Neural progenitor cell (in vitro differentiated cells): Measurements from ENCODE around the gene ZNF37A. TPM values are rescaled to one million over a fixed set of nuclear protein-coding genes. Genes with fewer than 3 reads are reported as not detected.

ENCODE experiments used
- DNase-seq: peaks from one replicate; pipeline ENCODE4 v3.0.0-alpha.2; 2016; ENCODE audit warnings: low spot score
- H2AFZ ChIP-seq: fragments of 200-600 bp; sonication (generic); replicated peaks from 2 replicates; pipeline ENCODE4 v1.6.1; 2016; ENCODE audit warnings: antibody characterized with exemption
- H3F3A ChIP-seq: fragments of 200-600 bp; sonication (generic); 2 replicates; pipeline ENCODE4 v1.6.1; 2016; ENCODE audit warnings: antibody characterized with exemption, low read depth
- H3K27ac ChIP-seq: fragments of 200-600 bp; sonication (generic); 2 replicates; pipeline ENCODE4 v1.5.1; 2016; ENCODE audit warnings: mild to moderate bottlenecking
- H3K27me3 ChIP-seq: fragments of 200-600 bp; sonication (generic); 2 replicates; pipeline ENCODE4 v1.6.1; 2016; ENCODE audit warnings: mild to moderate bottlenecking, moderate library complexity
- H3K36me3 ChIP-seq: fragments of 200-600 bp; sonication (generic); 2 replicates; pipeline ENCODE4 v1.5.1; 2016
- H3K4me1 ChIP-seq: fragments of 200-600 bp; sonication (generic); 2 replicates; pipeline ENCODE4 v1.6.1; 2016; ENCODE audit warnings: mixed run types
- H3K4me2 ChIP-seq: fragments of 200-600 bp; sonication (generic); 2 replicates; pipeline ENCODE4 v1.6.1; 2016
- H3K4me3 ChIP-seq: fragments of 200-600 bp; sonication (generic); 2 replicates; pipeline ENCODE4 v1.5.1; 2016
- H3K79me2 ChIP-seq: fragments of 200-600 bp; sonication (generic); 2 replicates; pipeline ENCODE4 v1.6.1; 2016; ENCODE audit warnings: low read depth
- H3K9ac ChIP-seq: fragments of 200-600 bp; sonication (generic); 2 replicates; pipeline ENCODE4 v1.6.1; 2016
- H3K9me3 ChIP-seq: fragments of 200-600 bp; sonication (generic); 2 replicates; pipeline ENCODE4 v1.5.1; 2016; ENCODE audit warnings: low read depth
- H4K20me1 ChIP-seq: fragments of 200-600 bp; sonication (generic); 2 replicates; pipeline ENCODE4 v1.6.1; 2016; ENCODE audit warnings: low read depth
- H3K27ac Mint-ChIP-seq: 3 replicates; pipeline ENCODE4 v1.8.0; 2021; ENCODE audit warnings: mixed read lengths
- H3K27me3 Mint-ChIP-seq: 2 replicates; pipeline ENCODE4 v1.8.0; 2022; ENCODE audit warnings: low read depth, mild to moderate bottlenecking, inconsistent platforms, moderate library complexity, mixed read lengths; ENCODE audit not compliant: insufficient read depth
- H3K36me3 Mint-ChIP-seq: 3 replicates; pipeline ENCODE4 v1.8.0; 2021; ENCODE audit warnings: mixed read lengths
- H3K4me1 Mint-ChIP-seq: 3 replicates; pipeline ENCODE4 v1.8.0; 2021; ENCODE audit warnings: mixed read lengths
- H3K4me3 Mint-ChIP-seq: 3 replicates; pipeline ENCODE4 v1.8.0; 2021; ENCODE audit warnings: mild to moderate bottlenecking, moderate library complexity, mixed read lengths
- H3K9me3 Mint-ChIP-seq: 3 replicates; pipeline ENCODE4 v1.8.0; 2020; ENCODE audit warnings: mixed read lengths
- EZH2 ChIP-seq: fragments of 200-600 bp; sonication (generic); IDR thresholded peaks from 2 replicates; pipeline ENCODE4 v1.6.1; 2017; ENCODE audit warnings: antibody characterized with exemption, mild to moderate bottlenecking, moderate library complexity
- EZH2phosphoT487 ChIP-seq: fragments of 200-600 bp; sonication (generic); IDR thresholded peaks from 2 replicates; pipeline ENCODE4 v1.6.1; 2017; ENCODE audit warnings: antibody characterized with exemption
- total RNA-seq: library from RNA; depleted of rRNA; stranded (reverse); fragments of >200 nt; gene quantifications from 2 replicates; pipeline ENCODE4 v1.2.3, GENCODE V29; 2015; ENCODE audit warnings: low replicate concordance
- TF ChIP-seq, protein P1 (sequence below): fragments of 200-600 bp; sonication (generic); IDR thresholded peaks from 2 replicates; pipeline ENCODE4 v1.5.1; 2017; ENCODE audit warnings: antibody characterized with exemption, mild to moderate bottlenecking

Gene ZNF37A
- total RNA-seq, 1 donor from 2014 or later, result 8.8 TPM

DNA sequence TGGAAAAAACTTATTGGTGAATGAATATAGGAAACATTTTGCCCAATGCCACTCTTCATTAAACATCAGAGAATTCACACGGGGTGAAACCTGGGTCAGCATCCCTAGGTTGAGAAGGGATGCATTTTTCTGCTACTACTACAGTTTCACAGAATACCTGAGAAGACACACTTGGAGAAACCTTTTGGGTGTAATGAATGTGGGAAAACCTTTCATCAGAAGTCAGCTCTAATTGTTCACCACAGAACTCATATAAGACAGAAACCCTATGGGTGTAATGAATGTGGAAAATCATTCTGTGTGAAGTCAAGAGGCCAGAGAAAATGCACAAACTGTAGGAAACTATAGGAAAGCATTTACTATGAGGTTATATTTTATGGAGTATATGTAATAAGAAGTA lies 24.9 kb downstream of the ZNF37A start:
- H3K36me3 ChIP-seq, result peaks cover 31% of the 10 kb centered on the region
- no peak overlapping the region for H3K9ac ChIP-seq
- Mint-ChIP-seq H3K27me3 (no peaks in the 10 kb centered on the region), H3K27ac (no peak overlapping the region), H3K4me3 (no peak overlapping the region), H3K36me3 (peaks cover 73% of the 10 kb centered on the region), H3K9me3 (peaks cover 90% of the 10 kb centered on the region), H3K4me1 (no peaks in the 10 kb centered on the region)
- no peaks in the 10 kb centered on the region for H3K4me1 ChIP-seq
- H3K4me2 ChIP-seq, result no peak overlapping the region
- TF ChIP-seq, protein P1, sequence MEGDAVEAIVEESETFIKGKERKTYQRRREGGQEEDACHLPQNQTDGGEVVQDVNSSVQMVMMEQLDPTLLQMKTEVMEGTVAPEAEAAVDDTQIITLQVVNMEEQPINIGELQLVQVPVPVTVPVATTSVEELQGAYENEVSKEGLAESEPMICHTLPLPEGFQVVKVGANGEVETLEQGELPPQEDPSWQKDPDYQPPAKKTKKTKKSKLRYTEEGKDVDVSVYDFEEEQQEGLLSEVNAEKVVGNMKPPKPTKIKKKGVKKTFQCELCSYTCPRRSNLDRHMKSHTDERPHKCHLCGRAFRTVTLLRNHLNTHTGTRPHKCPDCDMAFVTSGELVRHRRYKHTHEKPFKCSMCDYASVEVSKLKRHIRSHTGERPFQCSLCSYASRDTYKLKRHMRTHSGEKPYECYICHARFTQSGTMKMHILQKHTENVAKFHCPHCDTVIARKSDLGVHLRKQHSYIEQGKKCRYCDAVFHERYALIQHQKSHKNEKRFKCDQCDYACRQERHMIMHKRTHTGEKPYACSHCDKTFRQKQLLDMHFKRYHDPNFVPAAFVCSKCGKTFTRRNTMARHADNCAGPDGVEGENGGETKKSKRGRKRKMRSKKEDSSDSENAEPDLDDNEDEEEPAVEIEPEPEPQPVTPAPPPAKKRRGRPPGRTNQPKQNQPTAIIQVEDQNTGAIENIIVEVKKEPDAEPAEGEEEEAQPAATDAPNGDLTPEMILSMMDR, result no peak
- TF ChIP-seq EZH2 (no peak), EZH2phosphoT487 (no peak)
- no peak overlapping the region for H2AFZ ChIP-seq
- peaks cover 79% of the 10 kb centered on the region for H3K9me3 ChIP-seq
- no peaks in the 10 kb centered on the region for H3K27me3 ChIP-seq
- DNase-seq, result no peak
- H3F3A ChIP-seq, result peaks cover 8% of the 10 kb centered on the region
- H3K4me3 ChIP-seq, result no peak overlapping the region
- H3K27ac ChIP-seq, result no peak overlapping the region
- no peaks in the 10 kb centered on the region for H3K79me2 ChIP-seq
- H4K20me1 ChIP-seq, result no peaks in the 10 kb centered on the region

DNA sequence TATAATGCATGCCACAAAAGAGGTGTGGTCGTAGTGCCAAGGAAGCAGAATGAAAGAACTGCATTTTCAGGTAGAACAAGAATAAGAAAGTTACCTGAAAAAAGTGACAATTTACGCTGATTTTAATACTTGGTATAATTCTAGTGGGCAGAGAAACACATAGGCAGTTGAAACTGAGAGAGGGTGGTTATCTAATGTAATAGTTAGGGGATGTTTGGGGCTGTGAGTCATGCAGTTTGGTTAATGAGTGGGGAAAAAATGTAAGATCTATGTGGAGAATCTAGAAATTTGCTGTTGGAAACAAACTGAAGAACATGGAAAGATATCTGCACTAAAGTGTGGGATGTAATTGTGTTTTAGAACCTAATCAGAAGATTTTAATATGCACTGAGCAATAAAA lies 33.7 kb downstream of the ZNF37A start:
- peaks cover 51% of the 10 kb centered on the region for H3K9me3 ChIP-seq
- H3K27ac ChIP-seq, result no peak overlapping the region
- peaks cover 31% of the 10 kb centered on the region for H3K36me3 Mint-ChIP-seq
- no peaks in the 10 kb centered on the region for H3K79me2 ChIP-seq
- H3K27me3 Mint-ChIP-seq, result no peaks in the 10 kb centered on the region
- no peaks in the 10 kb centered on the region for H3K4me1 Mint-ChIP-seq
- no peak overlapping the region for H3K9ac ChIP-seq
- no peak for DNase-seq
- no peaks in the 10 kb centered on the region for H4K20me1 ChIP-seq
- TF ChIP-seq EZH2 (no peak), EZH2phosphoT487 (no peak)
- TF ChIP-seq, protein P1, result no peak
- no peak overlapping the region for H3K4me2 ChIP-seq
- no peak overlapping the region for H3K4me3 ChIP-seq
- no peaks in the 10 kb centered on the region for H3K27me3 ChIP-seq
- no peaks in the 10 kb centered on the region for H3K4me1 ChIP-seq
- no peak overlapping the region for H3K4me3 Mint-ChIP-seq
- H3K36me3 ChIP-seq, result no peaks in the 10 kb centered on the region
- peaks cover 60% of the 10 kb centered on the region for H3K9me3 Mint-ChIP-seq
- H3F3A ChIP-seq, result no peaks in the 10 kb centered on the region
- no peak overlapping the region for H3K27ac Mint-ChIP-seq
- H2AFZ ChIP-seq, result no peak overlapping the region

DNA sequence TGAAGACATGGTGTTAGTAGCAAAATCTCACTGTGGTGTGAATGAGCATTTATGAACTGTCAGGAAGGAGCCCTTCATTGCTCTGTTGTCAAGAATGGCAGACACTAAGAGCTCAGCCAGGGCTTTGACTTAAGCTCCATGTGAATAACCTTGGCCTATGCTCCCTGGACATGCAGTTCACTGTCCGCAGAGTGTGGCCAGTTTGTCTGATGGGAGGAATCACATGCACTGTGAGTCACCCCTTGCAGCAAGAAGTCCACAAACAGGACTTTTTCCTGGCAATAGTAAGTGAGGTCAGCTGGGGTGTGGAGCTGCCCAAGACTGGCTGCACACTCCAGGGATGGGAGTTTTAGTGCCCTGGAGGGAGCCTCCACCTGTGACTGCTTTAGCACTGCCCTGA lies 49.5 kb downstream of the ZNF37A start:
- Histone ChIP-seq H3K27me3 (no peaks in the 10 kb centered on the region), H2AFZ (no peak overlapping the region), H3K4me3 (no peak overlapping the region), H3K9ac (no peak overlapping the region), H4K20me1 (no peaks in the 10 kb centered on the region), H3K36me3 (no peaks in the 10 kb centered on the region), H3K79me2 (no peaks in the 10 kb centered on the region), H3K4me1 (no peaks in the 10 kb centered on the region), H3K27ac (no peak overlapping the region), H3K9me3 (peaks cover 32% of the 10 kb centered on the region), H3K4me2 (no peak overlapping the region), H3F3A (no peaks in the 10 kb centered on the region)
- Mint-ChIP-seq H3K4me3 (no peak overlapping the region), H3K9me3 (peaks cover 30% of the 10 kb centered on the region), H3K27me3 (peaks cover 8% of the 10 kb centered on the region), H3K27ac (no peak overlapping the region), H3K4me1 (no peaks in the 10 kb centered on the region), H3K36me3 (peaks cover 2% of the 10 kb centered on the region)
- TF ChIP-seq EZH2 (no peak), EZH2phosphoT487 (no peak)
- TF ChIP-seq, protein P1, result no peak
- no peak for DNase-seq
